Muscle of leg (tissue), 16 donors: ENCODE results near the gene GPR21. TPM values are rescaled to one million over a fixed set of nuclear protein-coding genes. Genes with fewer than 3 reads are reported as not detected.

Experiments
- DNase-seq: peaks from one replicate; pipeline ENCODE4 v3.0.0; 2013
- H3K27ac ChIP-seq: one replicate; pipeline ENCODE4 v1.5.1; 2013; ENCODE audit warnings: mild to moderate bottlenecking, low read length, control low read depth
- H3K27me3 ChIP-seq: one replicate; pipeline ENCODE4 v1.6.1; 2013; ENCODE audit warnings: low read length; ENCODE audit not compliant: control insufficient read depth, insufficient read depth
- H3K36me3 ChIP-seq: one replicate; pipeline ENCODE4 v1.6.1; 2013; ENCODE audit warnings: low read length; ENCODE audit not compliant: control insufficient read depth, insufficient read depth
- H3K4me1 ChIP-seq: one replicate; pipeline ENCODE4 v1.6.1; 2013; ENCODE audit warnings: low read length; ENCODE audit not compliant: control insufficient read depth, insufficient read depth
- H3K4me3 ChIP-seq: one replicate; pipeline ENCODE4 v1.5.1; 2013; ENCODE audit warnings: low read length, control low read depth
- H3K9me3 ChIP-seq: replicated peaks from 2 replicates; pipeline ENCODE4 v1.6.1; 2013; ENCODE audit warnings: low read depth, low read length; ENCODE audit not compliant: control insufficient read depth
- WGBS: methylation state at CpG from one replicate; pipeline ENCODE4 v1.1.5; 2013; ENCODE audit warnings: missing lambda C conversion rate; ENCODE audit not compliant: insufficient coverage; 5-methylcytosine and 5-hydroxymethylcytosine counted together
- long read RNA-seq, 11 donors: transcript quantifications; one replicate each; lab custom pipeline, GENCODE V29; 2026
- polyA plus RNA-seq, 8 donors: library from polyadenylated mRNA; unstranded; fragments of 120-200 nt; gene quantifications; one replicate each; pipeline versions ENCODE4 v1.2.1 to v1.2.3, GENCODE V29; 2013; ENCODE audit warnings: inconsistent platforms in 1 of 8, low replicate concordance in 1 of 8; ENCODE audit not compliant: insufficient read length in 8 of 8, insufficient read depth in 1 of 8
- total RNA-seq: library from RNA; stranded (reverse); fragments of 120-200 nt; gene quantifications from one replicate; pipeline ENCODE4 v1.2.4, GENCODE V29; 2013

Gene GPR21
- total RNA-seq (0.66 TPM), polyA plus RNA-seq (under 1 TPM in 4 of 8 donors, not detected in 4; 0.24 to 0.54 (median 0.38) TPM)
- long read RNA-seq, donor 1 = 0 reads
- long read RNA-seq, donor 2 = 0 reads
- long read RNA-seq, donor 3 = 0 reads
- long read RNA-seq, donor 4 = 0 reads
- long read RNA-seq, donor 5 = 0 reads
- long read RNA-seq, donor 6 = 0 reads
- long read RNA-seq, donor 7, partial matches to known transcripts = 0 of 2 reads
- long read RNA-seq, donor 7, other reads (novel, unspliced or antisense) = 0 of 2 reads
- long read RNA-seq, donor 8 = 0 reads
- long read RNA-seq, donor 9 = 0 reads
- long read RNA-seq, donor 10 = 0 reads
- long read RNA-seq, donor 11 = 0 reads

- Histone ChIP-seq H3K36me3 (peaks cover 9% of the 10 kb centered on the region), H3K27ac (peak within 1 kb of the TSS; percentile 60), H3K4me3 (peak within 1 kb of the TSS; percentile 22), H3K9me3 (no peaks in the 10 kb centered on the region), H3K4me1 (peaks cover 6% of the 10 kb centered on the region), H3K27me3 (no peaks in the 10 kb centered on the region)
- WGBS = 36% methylated on average over 4 of the region's 7 CpGs
- no peak for DNase-seq
These were observed at the start of gene GPR21 for GRCh38 chr9:123033352-123033751. GPR21 (plus strand) TSS chr9:123033667; CDS start chr9:123034567, 900 bp downstream.

- Histone ChIP-seq H3K4me3 (no peak overlapping the region), H3K36me3 (peaks cover 13% of the 10 kb centered on the region), H3K27me3 (no peaks in the 10 kb centered on the region), H3K27ac (no peak overlapping the region), H3K9me3 (no peaks in the 10 kb centered on the region), H3K4me1 (no peaks in the 10 kb centered on the region)
- DNase-seq = no peak
- WGBS = 13% methylated on average over 1 of the region's 5 CpGs
These were observed 47.5 kb upstream of the GPR21 start for GRCh38 chr9:122986010-122986409.

DNA sequence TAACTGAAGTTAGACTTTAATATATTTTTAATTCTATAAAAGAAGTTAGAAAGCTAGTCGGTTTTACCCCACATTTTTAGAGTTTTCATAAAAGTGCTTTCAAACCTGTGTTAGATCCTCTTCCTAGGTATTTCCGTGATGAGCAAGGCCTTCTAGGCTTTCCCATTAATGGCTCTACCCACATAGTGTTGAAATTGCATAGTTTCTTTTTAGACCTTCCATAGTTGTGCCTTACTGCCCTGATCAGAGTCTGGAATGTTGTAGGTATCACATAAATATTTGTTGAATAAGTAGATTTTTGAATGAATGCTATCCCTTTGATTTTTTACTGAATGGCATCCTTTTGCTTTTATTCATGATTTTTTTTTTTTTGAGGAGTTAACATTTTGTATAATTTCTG, 45.3 kb upstream of the GPR21 start:
- Histone ChIP-seq H3K36me3 (peaks cover 17% of the 10 kb centered on the region), H3K4me1 (no peaks in the 10 kb centered on the region), H3K27ac (no peak overlapping the region), H3K9me3 (no peaks in the 10 kb centered on the region), H3K4me3 (no peak overlapping the region), H3K27me3 (no peaks in the 10 kb centered on the region)
- WGBS = no CpG with 5 or more reads among the region's 2 CpGs
- no peak for DNase-seq

GRCh38 chr9:122988920-122989621, 44.4 kb upstream of the GPR21 start:
- Histone ChIP-seq H3K9me3 (no peaks in the 10 kb centered on the region), H3K4me3 (no peak overlapping the region), H3K27ac (no peak overlapping the region), H3K27me3 (no peaks in the 10 kb centered on the region), H3K4me1 (no peaks in the 10 kb centered on the region), H3K36me3 (peaks cover 17% of the 10 kb centered on the region)
- no peak for DNase-seq
- no CpG with 5 or more reads among the region's 8 CpGs for WGBS

DNA sequence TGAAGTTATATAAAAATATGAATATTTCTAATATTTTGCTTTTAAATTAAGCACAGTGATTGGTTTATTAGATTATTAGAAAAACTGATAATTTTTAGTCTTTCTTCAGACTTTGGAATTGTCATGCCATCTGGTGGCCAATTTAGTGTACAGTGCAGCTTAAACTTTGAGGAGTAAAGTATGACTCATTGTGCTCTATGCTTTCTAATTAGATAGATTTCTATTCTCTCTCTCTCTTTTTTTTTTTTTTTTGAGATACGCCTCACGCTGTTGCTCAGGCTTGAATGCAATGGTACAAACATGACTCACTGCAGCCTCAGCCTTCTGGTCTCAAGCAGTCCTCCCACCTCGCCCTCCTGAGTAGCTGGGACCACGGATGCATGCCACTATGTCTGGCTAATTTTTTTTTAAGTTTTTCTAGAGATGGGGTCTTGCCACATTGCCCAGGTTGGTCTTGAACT, 42.1 kb upstream of the GPR21 start:
- peak; percentile 52 for DNase-seq
- Histone ChIP-seq H3K36me3 (peaks cover 13% of the 10 kb centered on the region), H3K27ac (no peak overlapping the region), H3K27me3 (no peaks in the 10 kb centered on the region), H3K9me3 (no peaks in the 10 kb centered on the region), H3K4me3 (no peak overlapping the region), H3K4me1 (no peaks in the 10 kb centered on the region)
- WGBS = 60% methylated on average over 2 of the region's 4 CpGs

GRCh38 chr9:122996586-122996985, 36.9 kb upstream of the GPR21 start:
- no peak for DNase-seq
- H3K27me3 ChIP-seq = no peaks in the 10 kb centered on the region
- H3K27ac ChIP-seq = no peak overlapping the region
- no peak overlapping the region for H3K4me3 ChIP-seq
- peaks cover 14% of the 10 kb centered on the region for H3K36me3 ChIP-seq
- no CpG with 5 or more reads among the region's 1 CpG for WGBS
- H3K9me3 ChIP-seq = no peaks in the 10 kb centered on the region
- no peaks in the 10 kb centered on the region for H3K4me1 ChIP-seq

DNA sequence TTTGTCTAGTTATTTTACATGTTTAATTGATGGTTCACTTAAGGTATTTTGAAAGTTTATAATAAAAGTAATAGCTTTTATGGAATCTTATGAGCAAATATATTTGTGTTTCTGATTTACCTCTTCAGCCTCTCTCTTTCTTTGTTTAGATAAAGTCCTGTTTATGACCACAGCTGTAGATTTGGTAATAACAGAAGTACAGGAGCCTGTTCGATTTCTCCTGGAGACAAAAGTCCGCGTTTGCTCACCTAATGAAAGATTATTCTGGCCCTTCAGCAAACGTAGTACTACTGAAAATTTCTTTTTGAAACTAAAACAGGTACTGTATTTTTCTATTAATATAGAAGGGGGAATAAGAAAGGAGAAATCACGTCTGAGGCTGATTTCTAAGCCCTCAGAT, 35.0 kb upstream of the GPR21 start:
- WGBS = no CpG with 5 or more reads among the region's 5 CpGs
- Histone ChIP-seq H3K27me3 (no peaks in the 10 kb centered on the region), H3K9me3 (no peaks in the 10 kb centered on the region), H3K27ac (no peak overlapping the region), H3K36me3 (peaks cover 12% of the 10 kb centered on the region), H3K4me1 (no peaks in the 10 kb centered on the region), H3K4me3 (no peak overlapping the region)
- no peak for DNase-seq

DNA sequence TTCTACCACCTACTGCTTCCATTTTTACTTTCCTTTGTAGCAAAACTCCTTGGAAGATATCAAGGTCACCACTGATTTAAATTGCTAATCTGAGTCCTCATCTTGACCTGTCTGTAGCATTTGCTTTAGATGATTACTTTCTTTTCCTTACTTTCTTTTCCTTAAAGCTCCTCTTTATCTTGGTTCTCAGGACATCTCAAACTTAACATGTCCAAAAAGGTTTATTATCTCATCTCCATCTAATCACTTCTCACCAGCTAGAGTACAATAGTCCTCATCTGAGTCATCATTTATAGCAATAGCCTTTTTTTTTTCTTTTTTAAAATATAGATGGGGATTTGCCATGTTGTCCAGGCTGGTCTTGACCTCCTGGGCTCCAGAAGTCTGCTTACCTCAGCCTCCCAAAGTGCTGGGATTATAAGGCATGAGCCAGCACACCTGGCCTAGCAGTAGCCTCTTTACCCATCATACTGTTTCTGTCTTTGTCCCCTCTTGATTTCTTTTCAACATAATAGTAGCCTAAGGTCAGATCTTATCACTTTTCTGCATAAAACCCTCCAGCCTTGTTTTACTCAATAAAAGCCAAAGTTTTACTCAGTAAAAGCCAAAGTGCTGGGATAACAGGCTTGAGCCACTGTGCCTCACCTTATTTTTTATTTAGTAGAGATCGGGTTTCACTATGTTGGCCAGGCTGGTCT, 32.9 kb upstream of the GPR21 start:
- Histone ChIP-seq H3K9me3 (no peaks in the 10 kb centered on the region), H3K27ac (no peak overlapping the region), H3K27me3 (no peaks in the 10 kb centered on the region), H3K4me3 (no peak overlapping the region), H3K4me1 (no peaks in the 10 kb centered on the region), H3K36me3 (peaks cover 9% of the 10 kb centered on the region)
- WGBS = 100% methylated on average over 1 of the region's 1 CpG
- no peak for DNase-seq

- no CpG with 5 or more reads among the region's 5 CpGs for WGBS
These were observed 30.7 kb upstream of the GPR21 start for GRCh38 chr9:123002754-123003153.

GRCh38 chr9:123003466-123003865, 30.0 kb upstream of the GPR21 start:
- Histone ChIP-seq H3K4me3 (no peak overlapping the region), H3K36me3 (peaks cover 17% of the 10 kb centered on the region), H3K27ac (no peak overlapping the region), H3K9me3 (no peaks in the 10 kb centered on the region), H3K27me3 (no peaks in the 10 kb centered on the region), H3K4me1 (no peaks in the 10 kb centered on the region)
- DNase-seq = peak; percentile 38
- no CpG with 5 or more reads among the region's 2 CpGs for WGBS

More at GRCh38 chr9:123002754-123003153, 30.7 kb upstream of the GPR21 start:
- Histone ChIP-seq H3K4me1 (no peaks in the 10 kb centered on the region), H3K9me3 (no peaks in the 10 kb centered on the region), H3K27me3 (no peaks in the 10 kb centered on the region), H3K27ac (peak overlapping the region; percentile 21), H3K4me3 (no peak overlapping the region), H3K36me3 (peaks cover 17% of the 10 kb centered on the region)
- DNase-seq = peak; percentile 13
